Measurements from ENCODE around the gene CNGA3.

CNGA3 gene

DNA sequence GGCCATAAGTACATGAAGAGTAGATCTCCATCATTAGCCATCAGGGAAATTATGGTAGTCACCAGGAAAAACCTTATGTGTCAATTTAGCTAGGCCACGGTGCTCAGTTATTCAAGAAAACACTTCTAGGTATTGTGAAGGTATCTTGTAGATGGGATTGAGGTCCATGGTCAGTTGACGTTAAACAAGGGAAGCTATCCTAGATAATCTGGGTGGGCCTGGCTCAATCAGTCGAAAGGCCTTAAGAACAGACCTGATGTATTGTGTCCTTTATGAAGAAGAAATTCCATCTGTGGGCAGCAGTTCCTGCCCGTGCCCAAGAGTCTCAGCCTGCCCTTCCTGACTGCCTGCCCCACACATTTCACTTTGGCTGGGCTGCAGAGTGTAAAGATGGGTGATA is 16.7 kb upstream of the CNGA3 start:
- no peak for DNase-seq

DNA sequence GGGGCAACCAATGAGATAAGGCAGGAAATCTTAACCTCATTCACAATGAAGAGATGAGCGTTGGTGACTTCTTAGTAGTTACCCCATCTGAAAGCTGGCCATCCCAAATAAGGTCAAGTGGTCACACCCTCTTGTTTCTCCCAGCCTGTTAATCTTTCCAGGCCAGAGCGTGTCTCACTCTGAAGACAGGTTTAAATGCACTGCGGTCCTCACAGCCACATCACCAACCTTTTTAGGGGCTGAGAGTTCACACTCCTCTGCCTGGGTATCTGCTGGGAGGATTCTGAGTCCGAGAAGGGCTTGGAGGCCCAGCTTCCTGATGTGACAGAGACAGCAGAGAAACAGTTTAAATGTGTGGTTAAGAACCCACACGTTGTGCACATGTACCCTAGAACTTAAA is 13.3 kb upstream of the CNGA3 start:
- no peak for DNase-seq

DNA sequence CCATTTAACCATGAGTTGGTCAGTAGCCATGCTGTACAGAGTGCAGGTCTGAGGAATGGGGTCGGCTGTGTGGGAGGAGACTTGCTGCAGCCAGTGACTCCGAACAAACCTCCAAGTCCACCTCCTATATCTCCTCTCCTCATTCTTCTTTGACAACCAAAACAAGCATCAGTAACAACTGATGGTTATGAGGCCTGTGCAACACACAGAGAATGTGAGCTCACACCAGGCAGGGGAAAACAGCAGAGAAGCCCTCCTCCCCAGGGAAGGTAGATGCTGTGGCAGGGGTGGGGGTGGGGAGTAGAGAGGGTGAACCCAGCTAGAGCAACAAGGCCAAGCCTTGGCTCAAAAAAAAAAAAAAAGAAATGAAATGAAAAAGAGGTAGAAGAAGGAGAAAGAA is 12.3 kb upstream of the CNGA3 start:
- no peak for DNase-seq

DNA sequence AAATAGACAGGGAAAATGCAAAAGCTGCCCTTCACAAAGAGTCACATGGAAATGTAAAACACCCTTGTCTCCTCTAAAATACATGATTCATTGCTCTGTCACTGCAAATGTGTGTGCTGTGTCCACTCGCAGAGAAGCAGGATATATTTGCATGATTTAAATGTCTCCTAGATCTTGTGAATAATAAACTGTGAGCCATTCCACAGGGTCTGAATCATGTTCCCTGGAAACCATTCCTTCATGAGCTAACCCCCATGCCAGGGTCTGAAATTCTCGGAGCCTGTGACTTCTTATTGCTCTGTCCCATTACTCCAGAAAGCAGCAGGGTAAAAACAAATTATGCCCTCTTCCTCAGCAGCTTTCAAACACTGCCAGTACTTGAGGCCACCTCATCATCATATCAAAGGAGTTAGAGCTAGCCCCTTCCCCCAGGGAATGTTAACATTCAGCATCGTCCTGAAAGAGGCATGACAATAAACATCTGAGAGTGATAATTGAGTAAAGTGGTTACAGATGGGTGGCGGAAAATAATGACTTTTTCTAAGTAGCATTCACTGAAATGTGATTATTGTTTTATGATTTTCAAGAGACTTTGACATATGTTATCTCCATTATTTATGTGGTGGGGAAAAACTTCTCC is 11.7 kb upstream of the CNGA3 start:
- no peak for DNase-seq

DNA sequence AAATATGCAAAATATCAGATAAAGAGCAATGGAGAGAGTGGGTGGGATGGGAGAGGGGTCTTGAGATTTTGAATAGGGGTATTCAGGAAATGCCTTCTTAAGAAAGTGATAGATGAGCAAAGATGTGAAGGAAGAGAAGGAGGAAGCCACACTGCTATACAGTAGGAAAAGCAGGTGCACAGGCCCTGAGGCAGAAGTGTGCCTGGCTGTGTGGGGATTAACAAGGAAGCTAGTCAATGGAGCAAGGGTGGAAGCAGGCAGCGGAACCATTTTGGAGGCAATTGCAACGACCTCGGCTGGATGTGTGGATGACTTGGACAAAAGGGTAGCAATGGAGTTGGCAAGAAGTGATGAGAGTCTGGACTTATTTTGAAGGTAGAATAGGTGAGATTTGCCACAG is 11.0 kb upstream of the CNGA3 start:
- DNase-seq, result no peak

DNA sequence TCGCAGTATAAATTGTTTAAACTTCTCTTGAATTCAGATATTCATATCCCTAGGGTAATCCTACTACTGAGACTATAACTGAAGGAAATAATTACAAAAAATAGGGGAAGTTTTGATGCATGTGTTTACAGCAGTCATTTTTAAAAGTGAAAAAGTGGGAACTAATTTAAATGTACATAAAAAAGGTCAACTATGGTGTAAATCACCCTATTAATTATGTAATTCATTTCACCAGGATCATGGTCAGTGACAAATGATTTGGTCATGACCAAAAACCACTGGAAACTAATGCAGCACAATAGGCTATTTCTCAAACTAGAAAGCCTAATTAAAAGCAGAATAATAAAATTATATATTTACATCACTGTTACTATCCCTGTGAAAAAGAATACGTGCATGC is 5.0 kb upstream of the CNGA3 start:
- no peak for DNase-seq

DNA sequence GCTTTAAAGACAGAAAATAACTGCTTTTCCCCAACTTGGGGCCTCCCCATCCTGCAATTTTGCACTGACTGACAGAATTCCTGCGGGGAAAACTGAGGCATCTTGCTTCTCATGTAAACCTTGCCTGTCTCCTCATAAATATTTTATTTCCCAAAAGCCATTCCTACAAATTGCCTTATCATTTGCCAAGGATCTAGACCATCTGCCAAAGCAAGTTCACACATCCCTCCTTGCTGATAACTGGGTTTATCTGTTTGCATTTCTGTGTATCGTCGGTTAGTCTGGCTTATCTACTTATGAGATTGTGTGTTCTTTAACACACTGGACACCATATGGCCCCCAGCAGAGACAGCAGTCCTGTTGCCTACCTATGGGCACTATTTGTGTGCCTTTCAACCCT is 3.0 kb upstream of the CNGA3 start:
- DNase-seq, result no peak

DNA sequence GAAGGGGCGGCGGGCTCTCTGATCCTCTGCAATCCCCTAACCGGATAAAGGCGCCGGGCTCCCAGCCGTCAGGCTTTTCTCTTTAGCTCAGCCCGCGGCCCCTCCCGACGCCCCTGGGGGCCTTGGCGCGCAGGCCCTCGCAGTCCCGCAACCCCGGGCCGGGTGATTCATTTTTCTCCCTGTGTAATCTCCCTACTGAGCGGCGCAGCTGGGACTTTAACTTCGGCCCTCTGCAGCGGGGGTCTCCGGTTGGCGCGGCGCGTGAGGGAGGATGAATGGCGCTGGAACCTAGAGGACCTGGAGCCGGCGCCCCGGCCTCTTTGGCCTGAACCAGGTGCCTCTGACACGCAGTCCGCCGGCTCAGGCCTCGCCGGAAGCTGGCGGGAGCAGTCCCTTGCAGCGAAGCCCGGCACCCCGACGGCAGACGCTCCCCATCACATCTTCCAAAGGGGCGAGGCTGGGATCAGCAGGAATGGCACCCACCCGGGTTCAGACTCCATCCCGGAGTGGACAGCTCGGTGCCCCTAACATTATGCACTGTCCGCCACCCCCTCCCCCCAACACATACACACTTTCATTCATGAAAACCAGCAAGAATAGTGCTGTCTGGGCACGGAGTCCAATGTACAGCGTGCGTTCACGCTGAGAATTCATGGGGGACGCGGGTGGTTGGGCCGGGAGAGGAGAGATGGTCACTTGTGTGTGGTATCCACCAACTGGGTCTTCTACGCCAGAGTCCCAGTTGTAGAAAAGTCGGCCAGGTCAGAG is 1.2 kb downstream of the CNGA3 start:
- DNase-seq, result no peak

DNA sequence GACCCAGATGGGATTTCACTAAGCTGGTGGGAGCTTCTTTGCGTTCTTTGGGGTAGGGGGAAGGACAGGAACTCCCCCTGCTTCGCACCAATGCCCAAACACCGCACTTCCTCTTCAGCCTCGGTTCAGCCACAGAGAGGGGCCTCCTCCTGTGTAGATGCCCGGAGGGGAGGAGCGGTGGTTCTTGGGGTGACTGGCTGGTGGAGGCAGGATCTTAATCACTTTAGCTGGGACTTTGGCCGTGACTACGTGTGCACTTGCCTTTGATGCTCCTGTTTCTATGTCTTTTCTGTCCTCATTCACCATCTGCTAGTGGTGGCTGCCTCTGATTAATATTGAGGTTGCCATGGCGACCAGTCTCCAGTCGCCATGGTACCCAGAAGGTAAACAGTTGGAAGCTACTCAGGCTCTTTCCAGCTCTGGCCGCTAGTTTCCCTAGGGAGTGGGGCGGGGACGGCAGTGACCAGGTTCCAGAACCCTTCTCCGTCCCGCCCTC is 1.9 kb downstream of the CNGA3 start:
- no peak for DNase-seq

DNA sequence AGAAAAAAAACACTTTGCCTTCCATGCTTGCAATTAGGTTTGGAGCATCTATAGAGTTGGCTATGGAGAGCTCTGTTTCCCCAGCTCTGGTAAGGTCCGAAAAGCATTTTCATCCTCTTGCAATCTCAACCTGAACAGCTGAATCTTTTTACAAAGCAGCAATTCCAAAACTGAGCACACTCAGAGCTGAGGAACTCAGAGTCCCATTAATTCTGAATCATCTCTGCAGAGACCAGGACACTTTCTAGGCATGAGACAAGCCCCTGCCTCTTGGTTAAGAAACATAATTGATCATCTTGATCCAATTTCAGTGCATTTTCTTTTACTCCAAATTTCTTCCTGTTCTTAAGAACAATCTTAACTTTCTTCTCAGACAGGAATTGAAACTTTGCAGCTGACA is 4.2 kb downstream of the CNGA3 start:
- no peak for DNase-seq

DNA sequence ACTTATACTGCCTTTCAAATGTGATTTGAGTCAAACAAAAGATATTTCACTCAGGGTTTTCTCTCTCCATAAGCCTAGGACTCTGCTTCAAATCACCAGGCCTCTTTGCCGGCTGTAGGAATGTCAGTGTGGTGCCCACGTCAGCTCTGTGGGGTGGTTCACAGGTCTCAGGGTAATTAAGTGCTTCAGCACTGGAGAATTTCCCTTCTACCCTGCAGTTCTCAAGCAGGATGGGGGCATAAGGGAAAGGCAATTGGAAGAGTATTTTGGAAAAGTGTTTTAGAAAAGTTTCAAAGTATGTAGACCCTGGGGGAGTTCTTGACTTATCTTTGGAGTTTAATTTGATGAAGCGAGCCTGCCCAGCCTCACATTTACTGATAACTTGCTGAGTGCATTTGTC is 9.6 kb downstream of the CNGA3 start:
- no peak for DNase-seq

DNA sequence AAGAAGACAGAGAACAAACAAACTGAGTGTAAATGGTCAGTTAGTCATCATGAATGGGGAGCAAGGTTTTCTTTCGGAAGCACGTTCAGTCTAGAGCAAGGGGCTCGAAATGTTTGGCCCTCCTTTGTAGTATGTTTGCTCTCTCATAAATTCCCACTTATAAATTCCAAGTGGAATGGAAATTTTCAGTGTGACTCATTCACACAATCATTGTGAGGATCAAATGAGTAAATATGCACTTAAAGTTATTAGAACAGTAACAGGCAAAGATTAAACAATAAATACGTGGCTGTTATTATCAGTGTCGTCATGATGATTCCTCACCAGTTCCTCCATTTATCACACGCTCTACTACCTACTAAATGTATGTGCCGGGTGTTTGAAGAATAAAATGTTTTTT is 10.5 kb downstream of the CNGA3 start:
- DNase-seq, result no peak

DNA sequence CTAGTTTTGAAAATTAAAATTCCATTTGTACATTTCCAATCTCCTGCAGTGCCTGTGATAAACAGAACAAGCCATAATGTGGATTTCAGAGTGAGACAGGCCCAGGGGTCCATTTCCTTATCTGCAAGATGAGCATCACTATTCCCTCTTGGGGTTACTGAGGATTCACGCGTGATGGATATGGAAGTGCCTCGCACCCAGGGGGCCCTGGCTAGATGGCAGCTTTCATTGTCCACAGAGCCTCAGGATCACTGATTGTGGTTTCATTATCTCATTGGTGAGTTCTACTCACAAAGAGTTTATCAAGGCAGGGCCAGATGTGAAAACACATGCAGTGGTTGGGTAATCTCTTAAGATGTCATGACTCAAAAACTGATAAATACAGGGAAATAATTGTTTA is 11.6 kb downstream of the CNGA3 start:
- no peak for DNase-seq

DNA sequence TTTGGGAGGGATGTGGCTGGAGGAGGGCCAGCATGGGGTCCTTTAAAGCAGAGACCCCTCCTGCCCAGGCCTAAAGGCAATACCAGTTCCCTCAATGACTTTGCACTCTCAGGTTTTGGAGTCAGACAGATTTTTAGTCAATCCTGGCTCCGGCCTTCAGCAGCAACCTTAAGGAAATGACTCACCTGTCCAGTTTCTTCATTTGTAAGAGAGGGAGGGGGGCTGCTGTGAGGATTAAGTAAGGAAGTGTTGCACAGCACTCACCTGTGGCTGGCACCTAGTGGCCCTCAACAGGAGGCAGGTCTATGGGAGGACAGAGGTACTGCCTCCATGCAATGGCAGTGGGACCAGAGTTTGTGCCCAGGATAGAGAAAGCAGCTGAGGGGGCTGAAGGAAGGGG is 13.7 kb downstream of the CNGA3 start:
- DNase-seq, result no peak

DNA sequence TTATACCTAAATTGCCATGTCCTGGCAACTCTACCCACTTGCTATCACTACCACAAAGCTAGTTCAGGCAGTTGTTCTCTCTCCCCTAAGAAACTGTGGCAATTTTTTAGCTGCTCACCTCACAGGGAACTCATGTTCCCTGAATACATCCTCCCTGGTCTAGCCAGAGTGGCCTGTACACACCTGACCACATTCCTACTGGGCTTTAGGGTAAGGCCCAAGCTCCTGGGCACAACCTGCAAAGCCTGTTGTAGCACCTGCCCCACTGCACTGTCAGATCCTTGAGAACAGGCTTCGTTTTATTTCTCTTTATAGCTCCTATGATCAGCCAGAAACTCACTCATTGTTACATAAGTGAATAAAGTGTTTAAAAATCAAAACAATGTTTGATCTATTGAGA is 21.5 kb downstream of the CNGA3 start:
- no peak for DNase-seq

DNA sequence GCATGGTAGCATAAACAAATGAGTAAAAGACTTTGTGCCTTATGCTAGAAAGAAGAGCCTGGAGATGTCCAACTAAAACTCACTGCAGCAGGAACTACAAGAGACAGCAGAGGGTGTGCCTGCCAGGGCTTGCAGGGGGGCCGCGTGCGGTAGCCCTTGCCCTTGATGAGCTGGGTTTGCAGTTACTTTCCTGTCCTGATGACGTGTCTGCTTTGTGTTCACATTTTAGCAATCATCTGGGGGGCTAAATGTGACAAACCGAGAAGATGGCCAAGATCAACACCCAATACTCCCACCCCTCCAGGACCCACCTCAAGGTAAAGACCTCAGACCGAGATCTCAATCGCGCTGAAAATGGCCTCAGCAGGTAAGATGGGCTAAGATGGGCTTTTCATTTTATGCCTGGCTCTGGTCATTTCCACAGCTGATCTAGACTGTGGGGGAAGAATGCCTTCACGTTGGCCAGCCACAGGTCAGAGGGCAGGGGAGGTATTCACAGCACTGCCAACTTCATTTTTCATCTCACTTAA is 23.5 kb downstream of the CNGA3 start:
- no peak for DNase-seq

DNA sequence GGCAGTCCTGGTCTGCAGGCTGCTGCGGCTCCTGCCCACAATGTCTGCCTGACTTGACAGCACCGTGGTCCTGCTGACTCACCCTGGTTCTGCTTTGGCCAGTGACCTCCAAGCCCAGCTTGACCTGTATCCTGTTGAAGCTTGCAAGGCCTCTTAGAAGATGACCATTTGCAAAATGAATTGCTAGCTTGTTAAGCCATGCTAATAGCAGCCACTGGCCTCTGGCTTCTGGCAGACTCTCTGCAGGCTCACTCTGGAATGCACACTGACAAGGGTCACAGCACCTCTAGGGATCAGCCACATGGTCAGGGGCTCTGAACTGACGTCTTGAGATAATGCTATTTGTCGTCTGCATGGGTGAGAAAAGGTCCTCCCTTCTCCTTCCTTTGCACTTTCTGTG is 25.9 kb downstream of the CNGA3 start:
- DNase-seq, result no peak

DNA sequence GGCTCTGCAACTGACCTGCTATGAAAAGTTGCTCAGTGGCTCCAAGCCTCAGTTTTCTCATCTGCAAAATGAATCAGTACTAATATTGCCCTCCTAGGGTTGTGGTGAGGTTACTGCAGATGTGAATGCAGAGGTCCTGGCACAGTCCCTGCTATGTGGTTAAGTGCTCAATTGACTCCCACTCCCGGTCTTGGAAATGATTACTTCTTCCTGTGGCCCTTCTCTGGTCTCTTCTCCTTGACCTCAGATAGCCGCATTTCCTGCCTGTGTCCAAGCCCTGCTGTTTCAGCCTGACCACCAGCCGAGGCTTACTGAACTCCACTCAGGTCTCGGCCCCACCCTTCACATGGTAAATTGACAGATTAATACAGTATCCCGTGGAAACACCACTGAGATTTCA is 26.3 kb downstream of the CNGA3 start:
- DNase-seq, result no peak

DNA sequence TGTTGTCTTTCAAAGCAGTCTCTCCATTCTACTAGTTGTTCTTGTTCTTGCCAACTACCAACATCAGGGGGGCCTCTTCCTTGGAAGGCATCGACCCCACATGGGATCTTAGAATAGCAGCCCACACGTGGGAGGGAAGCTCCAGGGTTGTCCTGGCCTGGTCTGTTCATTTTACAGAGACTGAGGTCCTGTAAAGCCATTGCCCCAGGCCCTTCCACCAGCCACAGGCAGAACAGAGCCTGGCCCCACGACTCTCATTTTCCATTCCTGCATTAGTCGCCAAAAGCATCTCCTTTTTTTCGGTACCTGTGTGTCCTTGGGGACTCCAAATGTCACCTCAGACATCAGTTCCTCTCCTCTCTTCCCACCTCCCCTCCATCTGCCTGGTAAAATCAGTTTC is 28.0 kb downstream of the CNGA3 start:
- DNase-seq, result no peak

DNA sequence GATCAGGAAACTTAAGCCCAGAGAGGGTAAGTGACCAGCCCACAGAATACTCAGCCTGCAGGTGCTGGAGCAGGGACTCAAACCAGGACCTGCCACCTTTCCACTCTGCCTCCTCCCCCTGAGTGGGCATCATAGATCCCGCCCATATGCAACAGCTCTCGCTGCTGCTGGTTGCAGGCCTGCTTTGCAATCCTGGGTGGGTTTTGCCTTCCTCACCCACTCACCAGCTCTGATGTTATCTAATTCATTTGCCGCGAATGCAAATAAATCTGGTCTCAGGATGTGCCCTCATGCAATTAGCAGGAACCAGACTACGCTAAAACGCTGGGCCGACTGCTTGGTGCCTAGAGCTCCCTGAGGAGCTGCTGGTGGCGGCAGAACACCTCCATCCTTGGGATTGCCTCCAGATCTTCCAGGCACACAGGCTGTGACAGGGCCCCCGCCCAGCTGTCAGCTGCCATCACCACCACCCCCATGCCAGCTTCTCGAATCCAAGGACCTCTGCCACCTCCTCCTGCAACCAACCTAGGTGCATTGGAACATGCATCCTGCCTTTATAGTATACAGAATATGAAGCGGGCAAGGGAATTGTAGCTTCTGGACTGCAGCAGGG is 28.8 kb downstream of the CNGA3 start:
- DNase-seq, result no peak

DNA sequence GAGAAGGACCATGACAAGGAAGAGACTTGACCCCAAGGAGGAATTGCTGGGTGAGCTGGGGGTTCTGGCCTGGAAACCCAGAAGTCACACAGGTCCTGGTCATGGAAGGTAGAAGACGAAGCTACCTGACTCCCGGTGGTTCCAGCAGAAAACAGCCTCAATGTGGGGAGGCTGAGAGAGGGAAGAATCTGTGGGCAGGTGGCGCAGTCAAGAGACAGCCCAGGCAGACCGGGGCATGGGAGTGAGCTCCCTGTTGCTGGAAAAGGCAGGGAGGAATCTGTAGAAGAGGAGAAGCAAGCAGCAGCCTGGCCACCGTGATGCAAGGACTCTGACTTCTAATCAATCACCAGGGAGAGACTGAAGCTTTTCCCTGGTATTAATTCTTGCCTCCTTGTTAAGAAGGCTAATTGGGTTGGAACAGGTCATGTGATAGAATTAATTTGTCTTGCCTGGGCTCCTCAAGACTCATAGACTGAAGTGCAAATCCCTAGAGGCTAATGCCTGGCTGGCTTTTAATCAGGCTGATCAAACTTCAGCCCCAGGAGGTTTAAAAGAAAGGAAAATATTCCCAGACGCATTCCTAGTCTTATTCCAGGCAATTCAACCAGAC is 30.1 kb downstream of the CNGA3 start:
- no peak for DNase-seq

DNA sequence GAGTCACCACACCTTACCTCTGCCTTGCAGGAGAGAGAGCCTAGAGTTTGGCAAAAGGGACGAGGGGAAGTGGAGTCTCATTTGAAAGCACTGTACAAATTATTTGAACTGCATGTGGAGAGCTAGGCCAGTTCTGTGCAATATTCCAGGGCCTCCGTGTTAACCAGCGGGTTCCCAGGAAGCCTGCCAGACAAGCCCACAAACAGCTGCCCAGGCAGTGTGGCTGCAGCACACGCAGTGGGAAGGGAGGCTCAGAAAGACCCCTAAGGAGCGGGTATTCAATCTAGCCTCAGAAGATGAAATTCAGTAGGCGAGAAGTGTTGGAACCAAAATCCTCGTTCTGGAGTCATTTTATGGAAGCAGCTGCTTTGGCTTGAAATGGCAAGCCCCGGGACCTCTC is 30.7 kb downstream of the CNGA3 start:
- no peak for DNase-seq

DNA sequence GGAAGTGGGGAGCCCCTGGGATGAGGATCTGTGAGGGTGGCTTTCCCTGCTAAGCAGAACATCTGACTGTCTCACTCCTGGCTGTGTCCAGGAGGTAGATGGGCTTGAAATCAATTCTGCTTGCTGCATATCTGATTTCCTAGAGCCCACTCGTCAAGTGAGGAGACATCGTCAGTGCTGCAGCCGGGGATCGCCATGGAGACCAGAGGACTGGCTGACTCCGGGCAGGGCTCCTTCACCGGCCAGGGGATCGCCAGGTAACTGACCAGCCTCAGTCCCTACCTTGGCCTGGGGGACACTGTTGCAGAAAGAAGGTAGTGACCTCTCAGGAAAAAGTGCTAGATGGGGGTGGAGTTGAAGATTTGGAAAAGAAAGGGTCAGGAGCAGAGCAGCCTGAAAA is 31.3 kb downstream of the CNGA3 start:
- DNase-seq, result no peak

DNA sequence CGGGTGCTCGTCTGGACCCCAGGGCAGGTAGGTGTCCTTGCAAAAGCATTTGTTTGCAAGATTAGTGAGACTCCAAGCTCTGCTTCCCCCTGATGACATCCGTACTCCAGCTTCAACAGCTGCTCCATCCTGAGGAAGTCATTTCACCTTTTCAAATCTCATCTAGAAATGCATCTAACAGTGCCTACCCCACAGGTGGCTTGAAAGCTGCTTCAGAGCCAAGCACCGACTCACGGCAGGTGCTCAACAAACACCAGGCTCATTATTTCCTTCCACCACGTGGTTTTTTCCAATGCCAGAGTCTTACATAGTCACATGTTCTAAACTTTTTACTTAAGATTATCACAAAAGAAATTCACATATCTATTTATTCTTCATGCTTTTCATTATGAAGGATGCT is 31.9 kb downstream of the CNGA3 start:
- no peak for DNase-seq

Data from RPMI8226 (cell line).